Spleen (tissue), 11 donors: ENCODE measurements around the gene RADIL. TPM values are rescaled to one million over a fixed set of nuclear protein-coding genes. Genes with fewer than 3 reads are reported as not detected.

ENCODE experiments used
- DNase-seq: peaks from one replicate; pipeline ENCODE4 v3.0.0-alpha.2; 2020
- H3K27ac ChIP-seq, 8 donors: fragments of 200-600 bp; sonication (generic) in 7 of 8; 1 replicate in 4 of 8; 2 replicates in 4 of 8; pipeline versions ENCODE4 v1.5.0 to v1.8.0; 2016 to 2021; ENCODE audit warnings: inconsistent platforms in 4 of 8, mild to moderate bottlenecking in 4 of 8, moderate library complexity in 1 of 8
- H3K27me3 ChIP-seq, 7 donors: fragments of 200-600 bp; sonication (generic) in 6 of 7; replicated peaks in 1 of 7; 1 replicate in 4 of 7; 2 replicates in 3 of 7; pipeline versions ENCODE4 v1.5.0 to v1.8.0; 2016 to 2021; ENCODE audit warnings: inconsistent platforms in 3 of 7, mild to moderate bottlenecking in 1 of 7
- H3K36me3 ChIP-seq, 6 donors: fragments of 200-600 bp; sonication (generic) in 5 of 6; 1 replicate in 4 of 6; 2 replicates in 2 of 6; pipeline versions ENCODE4 v1.5.0 to v1.8.0; 2016 to 2021; ENCODE audit warnings: inconsistent platforms in 2 of 6
- H3K4me1 ChIP-seq, 6 donors: fragments of 200-600 bp; sonication (generic) in 5 of 6; 1 replicate in 3 of 6; 2 replicates in 3 of 6; pipeline versions ENCODE4 v1.5.0 to v1.8.0; 2016 to 2021; ENCODE audit warnings: inconsistent platforms in 3 of 6
- H3K4me3 ChIP-seq, 8 donors: fragments of 200-600 bp; sonication (generic) in 7 of 8; 1 replicate in 4 of 8; 2 replicates in 4 of 8; pipeline versions ENCODE4 v1.5.0 to v1.8.0; 2016 to 2021; ENCODE audit warnings: inconsistent platforms in 4 of 8, mild to moderate bottlenecking in 4 of 8, moderate library complexity in 2 of 8
- H3K9me3 ChIP-seq, 8 donors: fragments of 200-600 bp; sonication (generic) in 7 of 8; 1 replicate in 4 of 8; 2 replicates in 4 of 8; pipeline versions ENCODE4 v1.5.0 to v1.8.0; 2016 to 2021; ENCODE audit warnings: inconsistent platforms in 4 of 8
- POLR2A ChIP-seq, 3 donors: fragments of 450-650 bp; IDR thresholded peaks; one replicate each; pipeline ENCODE4 v1.5.1; 2017; ENCODE audit warnings: antibody characterized with exemption in 3 of 3, mild to moderate bottlenecking in 1 of 3
- POLR2AphosphoS5 ChIP-seq, 3 donors: sonication (generic); formaldehyde crosslinking; IDR thresholded peaks; one replicate each; pipeline ENCODE4 v1.5.1; 2017; ENCODE audit warnings: antibody characterized with exemption in 3 of 3
- WGBS, 5 donors: extraction: QIAGEN DNeasy Blood & Tissue Kit in 3 of 5; methylation state at CpG; one replicate each; pipeline versions ENCODE4 v1.1.5 to v1.1.7; 2013 to 2018; 5-methylcytosine and 5-hydroxymethylcytosine counted together
- intact Hi-C: fragments of 100-400 bp; cut with DNase I; formaldehyde crosslinking; loops from one replicate; pipeline ENCODE4 v1.15.0; 2023; ENCODE audit warnings: low total_unique reads
- polyA plus RNA-seq, 3 donors: library from polyadenylated mRNA; stranded (reverse); fragments of 200-250 nt; gene quantifications; one replicate each; pipeline ENCODE4 v1.2.1, GENCODE V29; 2013
- total RNA-seq, 7 donors: library from RNA; depleted of rRNA in 3 of 7; stranded (reverse); fragments of >200 nt in 3 of 7; fragmentation: NEBNext Ultra II Directional in 4 of 7; extraction: Animal tissue kit (Norgen Biotek cat#: 25700) in 4 of 7; gene quantifications; one replicate each; pipeline versions ENCODE4 v1.1.0 to v1.2.1, GENCODE V29; 2016 to 2021
- TF ChIP-seq, protein P1 (sequence below), 11 experiments: fragments of 200-600 bp in 7 of 11; fragments of 450-650 bp in 4 of 11; sonication (generic) in 4 of 11; IDR thresholded peaks in 8 of 11; conservative IDR thresholded peaks in 3 of 11; 1 replicate in 7 of 11; 2 replicates in 4 of 11; pipeline versions ENCODE4 v1.4.0 to v1.8.0; 2016 to 2021; ENCODE audit warnings: antibody characterized with exemption in 11 of 11, inconsistent platforms in 4 of 11, mild to moderate bottlenecking in 1 of 11
- donor health status: healthy with polysubstance abuse.
- donor health status: DM: no; HTN: no; CAD: no; lungs with moderate emphysema.
- donor health status: DM: no; HTN: no; CAD: no.
- donor health status: Bipolar disorder and iron deficiency.
- donor health status: healthy.
- donor health status: DM: no; HTN: no; CAD: no.
- donor health status: DM: yes; HTN: yes; CAD: no.

RADIL gene
- total and polyA plus RNA-seq, 10 donors = 0.24 to 2.8 (median 1.5) TPM

DNA sequence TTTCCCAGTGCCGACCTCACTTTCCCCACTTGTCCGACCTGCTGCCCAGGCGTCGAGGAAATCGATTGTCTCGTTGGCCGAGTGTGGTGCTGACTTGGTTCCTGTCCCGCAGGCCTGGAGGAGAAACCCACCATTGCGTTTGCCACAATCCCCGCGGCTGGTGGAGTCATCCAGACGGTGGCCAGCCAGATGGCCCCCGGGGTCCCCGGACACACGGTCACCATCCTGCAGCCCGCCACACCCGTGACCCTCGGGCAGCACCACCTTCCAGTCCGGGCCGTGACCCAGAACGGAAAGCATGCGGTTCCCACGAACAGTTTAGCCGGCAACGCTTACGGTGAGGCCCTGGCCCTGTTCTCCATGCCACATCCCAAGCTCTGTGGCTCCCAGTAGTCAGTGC lies 122.6 kb downstream of the RADIL start:
- Histone ChIP-seq H3K9me3 (no peaks in the 10 kb centered on the region), H3K27ac (no peak overlapping the region), H3K36me3 (peaks cover 10 to 100% (median 84%) of the 10 kb centered on the region in 6 donors), H3K27me3 (no peaks in the 10 kb centered on the region), H3K4me1 (no peaks in the 10 kb centered on the region), H3K4me3 (no peak overlapping the region)
- no peak for DNase-seq
- 93 to 96% (median 96%) methylated on average over 26 of the region's 26 CpGs for WGBS, 5 donors
- intact Hi-C loops = no loop called here
- TF ChIP-seq, protein P1, sequence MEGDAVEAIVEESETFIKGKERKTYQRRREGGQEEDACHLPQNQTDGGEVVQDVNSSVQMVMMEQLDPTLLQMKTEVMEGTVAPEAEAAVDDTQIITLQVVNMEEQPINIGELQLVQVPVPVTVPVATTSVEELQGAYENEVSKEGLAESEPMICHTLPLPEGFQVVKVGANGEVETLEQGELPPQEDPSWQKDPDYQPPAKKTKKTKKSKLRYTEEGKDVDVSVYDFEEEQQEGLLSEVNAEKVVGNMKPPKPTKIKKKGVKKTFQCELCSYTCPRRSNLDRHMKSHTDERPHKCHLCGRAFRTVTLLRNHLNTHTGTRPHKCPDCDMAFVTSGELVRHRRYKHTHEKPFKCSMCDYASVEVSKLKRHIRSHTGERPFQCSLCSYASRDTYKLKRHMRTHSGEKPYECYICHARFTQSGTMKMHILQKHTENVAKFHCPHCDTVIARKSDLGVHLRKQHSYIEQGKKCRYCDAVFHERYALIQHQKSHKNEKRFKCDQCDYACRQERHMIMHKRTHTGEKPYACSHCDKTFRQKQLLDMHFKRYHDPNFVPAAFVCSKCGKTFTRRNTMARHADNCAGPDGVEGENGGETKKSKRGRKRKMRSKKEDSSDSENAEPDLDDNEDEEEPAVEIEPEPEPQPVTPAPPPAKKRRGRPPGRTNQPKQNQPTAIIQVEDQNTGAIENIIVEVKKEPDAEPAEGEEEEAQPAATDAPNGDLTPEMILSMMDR (IDR thresholded peaks at IDR 0.05 in 8 of 11, conservative IDR thresholded peaks at IDR 0.05 in 3 of 11) = no peak
- TF ChIP-seq POLR2A (IDR thresholded peaks at IDR 0.05) = no peak
- peak in 1 of 3 donors; percentile 51 for TF ChIP-seq POLR2AphosphoS5 (IDR thresholded peaks at IDR 0.05)

DNA sequence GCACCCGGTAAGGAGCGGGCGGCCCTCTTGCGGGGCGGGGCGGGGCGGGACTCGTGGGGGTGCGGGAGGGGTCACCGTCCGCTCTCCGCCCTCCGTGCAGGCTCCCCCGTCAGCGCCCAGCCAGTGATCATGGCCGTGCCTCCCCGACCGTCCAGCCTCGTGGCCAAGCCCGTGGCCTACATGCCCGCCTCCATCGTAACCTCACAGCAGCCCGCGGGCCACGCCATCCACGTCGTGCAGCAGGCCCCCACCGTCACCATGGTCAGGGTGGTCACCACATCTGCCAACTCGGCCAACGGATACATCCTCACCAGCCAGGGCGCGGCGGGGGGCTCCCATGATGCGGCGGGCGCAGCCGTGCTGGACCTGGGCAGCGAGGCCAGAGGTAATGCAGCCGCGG lies 124.3 kb downstream of the RADIL start:
- intact Hi-C loops = loop anchor here (10.0 kb wide), 1 partner anchor 144 kb away; no protein-coding TSS in a partner anchor
- WGBS, 5 donors = 96 to 99% (median 97%) methylated on average over 20 to 40 of the region's 40 CpGs
- Histone ChIP-seq H3K9me3 (no peaks in the 10 kb centered on the region), H3K4me3 (no peak overlapping the region), H3K27me3 (no peaks in the 10 kb centered on the region), H3K36me3 (peaks cover 19 to 100% (median 99%) of the 10 kb centered on the region in 6 donors), H3K4me1 (peaks cover 0 to 6% (median 2%) of the 10 kb centered on the region in 6 donors), H3K27ac (no peak overlapping the region)
- TF ChIP-seq POLR2A (IDR thresholded peaks at IDR 0.05) = no peak
- TF ChIP-seq, protein P1 (IDR thresholded peaks at IDR 0.05 in 8 of 11, conservative IDR thresholded peaks at IDR 0.05 in 3 of 11) = no peak
- TF ChIP-seq POLR2AphosphoS5 (IDR thresholded peaks at IDR 0.05) = peak in 1 of 3 donors; percentile 68
- DNase-seq = peak; percentile 74

DNA sequence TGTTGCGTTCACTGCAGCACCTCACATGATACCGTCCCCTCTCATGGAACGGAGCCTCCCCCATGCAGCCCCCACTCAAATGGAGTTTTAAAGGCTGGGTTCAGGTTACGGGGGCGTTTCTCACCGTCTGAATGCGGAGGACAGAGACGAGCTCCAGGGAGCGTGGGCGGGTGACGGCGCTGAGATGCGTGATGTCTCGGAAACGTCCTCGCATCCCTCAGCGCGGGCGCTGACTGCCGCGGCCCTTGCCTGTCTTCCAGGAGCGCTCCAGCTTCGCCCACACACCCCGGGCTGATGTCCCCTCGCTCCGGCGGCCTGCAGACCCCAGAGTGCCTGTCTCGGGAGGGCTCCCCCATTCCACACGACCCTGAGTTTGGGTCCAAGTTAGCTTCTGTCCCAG lies 124.7 kb downstream of the RADIL start:
- Histone ChIP-seq H3K27ac (no peak overlapping the region), H3K4me1 (peaks cover 0 to 10% (median 6%) of the 10 kb centered on the region in 6 donors), H3K36me3 (peaks cover 19 to 98% (median 96%) of the 10 kb centered on the region in 6 donors), H3K9me3 (no peaks in the 10 kb centered on the region), H3K27me3 (no peaks in the 10 kb centered on the region), H3K4me3 (no peak overlapping the region)
- DNase-seq = no peak
- intact Hi-C loops = loop anchor here (10.0 kb wide), 1 partner anchor 144 kb away; no protein-coding TSS in a partner anchor
- 94 to 98% (median 95%) methylated on average over 29 of the region's 29 CpGs for WGBS, 5 donors
- TF ChIP-seq, protein P1 (IDR thresholded peaks at IDR 0.05 in 8 of 11, conservative IDR thresholded peaks at IDR 0.05 in 3 of 11) = no peak
- no peak for TF ChIP-seq POLR2A (IDR thresholded peaks at IDR 0.05)
- TF ChIP-seq POLR2AphosphoS5 (IDR thresholded peaks at IDR 0.05) = no peak

DNA sequence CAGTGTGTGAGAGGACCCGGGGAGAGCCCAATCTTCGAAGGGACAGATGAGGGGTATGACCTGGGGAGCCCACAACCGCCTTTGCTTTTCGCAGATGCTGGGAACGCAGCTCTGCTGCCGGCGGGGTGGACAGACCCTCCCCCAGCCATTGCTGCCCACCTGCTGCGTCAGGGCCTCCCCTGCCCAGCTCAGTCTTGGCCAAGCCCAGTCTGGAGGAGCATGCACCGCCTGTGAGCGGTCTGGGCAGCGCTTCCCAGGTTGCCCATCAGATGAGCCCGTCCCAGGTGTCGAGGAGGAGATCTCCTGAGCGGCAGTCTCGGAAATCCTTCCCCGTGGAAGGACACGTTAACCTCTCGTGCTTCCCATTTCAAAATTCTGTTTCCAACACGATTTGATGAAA lies 125.4 kb downstream of the RADIL start:
- Histone ChIP-seq H3K9me3 (no peaks in the 10 kb centered on the region), H3K36me3 (peaks cover 19 to 92% (median 89%) of the 10 kb centered on the region in 6 donors), H3K27ac (no peak overlapping the region), H3K4me1 (peaks cover 0 to 17% (median 10%) of the 10 kb centered on the region in 6 donors), H3K4me3 (no peak overlapping the region), H3K27me3 (no peaks in the 10 kb centered on the region)
- TF ChIP-seq, protein P1 (IDR thresholded peaks at IDR 0.05 in 8 of 11, conservative IDR thresholded peaks at IDR 0.05 in 3 of 11) = no peak
- TF ChIP-seq POLR2A (IDR thresholded peaks at IDR 0.05) = no peak
- peak in 1 of 3 donors; percentile 44 for TF ChIP-seq POLR2AphosphoS5 (IDR thresholded peaks at IDR 0.05)
- intact Hi-C loops = loop anchor here (10.0 kb wide), 1 partner anchor 143 kb away; no protein-coding TSS in a partner anchor
- 96 to 99% (median 97%) methylated on average over 19 of the region's 19 CpGs for WGBS, 5 donors
- DNase-seq = no peak
